ENCODE results near the gene TTC39B. TPM values are rescaled to one million over a fixed set of nuclear protein-coding genes. Genes with fewer than 3 reads are reported as not detected.

Gene TTC39B
- total RNA-seq, 1 experiment from 2014 or later: 7.4 TPM

- TF ChIP-seq REST (IDR thresholded peaks at IDR 0.05; ENCODE audit: low read depth) (no peak), SIN3A (IDR thresholded peaks at IDR 0.05; ENCODE audit: low read depth) (no peak), FOSL1 (IDR thresholded peaks at IDR 0.05; ENCODE audit: low read depth) (no peak), ELF1 (IDR thresholded peaks at IDR 0.05; ENCODE audit: borderline replicate concordance, low read depth) (no peak)
- H3K9me2 ChIP-seq (ENCODE audit: insufficient read depth): no peaks in the 10 kb centered on the region
- no peak for ATAC-seq
- ChIA-PET CTCF (no interaction called here), POLR2A (no interaction called here), RAD21 (ENCODE audit: low non-redundant PET in 1 of 2, low total read pairs in 2 of 2, uncharacterized antibody in 2 of 2, unreplicated experiment in 2 of 2) (interaction anchor here in 1 of 2 experiments (0.6 kb wide), 1 partner anchor 47 kb away, joined by 3 read pairs; no protein-coding TSS in a partner anchor)
- H4K20me1 ChIP-seq (ENCODE audit: insufficient read depth): no peaks in the 10 kb centered on the region
- BruUV-seq (replicated peaks): no TSS peak
- H3K4me2 ChIP-seq (ENCODE audit: low read length): no peak overlapping the region
- H3K4me3 ChIP-seq (replicated peaks in 1 of 2; ENCODE audit: low read depth in 1 of 2, low read length in 2 of 2): no peak overlapping the region
- intact Hi-C loops (cut with micrococcal nuclease): no loop called here
- no peaks in the 10 kb centered on the region for H3K27me3 ChIP-seq (ENCODE audit: insufficient read depth, low read length)
- DNase-seq (ENCODE audit: low read depth, low spot score): no peak
- no peaks in the 10 kb centered on the region for H3K36me3 ChIP-seq (ENCODE audit: control insufficient read depth in 1 of 2, insufficient read depth in 2 of 2, low read length in 2 of 2)
- no peak overlapping the region for H2AFZ ChIP-seq (ENCODE audit: low read depth, low read length, poor library complexity, severe bottlenecking)
- no peaks in the 10 kb centered on the region for H3K79me2 ChIP-seq (ENCODE audit: insufficient read depth, low read length)
- no peak overlapping the region for H3K9ac ChIP-seq (ENCODE audit: low read length)
- H3K27ac ChIP-seq (ENCODE audit: low read depth, low read length): no peak overlapping the region
- peaks cover 5 to 17% of the 10 kb centered on the region in 2 experiments; a peak in 3 of 4 replicates for H3K4me1 ChIP-seq (ENCODE audit: control insufficient read depth in 1 of 2, insufficient read depth in 2 of 2, low read length in 2 of 2)
- no peaks in the 10 kb centered on the region for H3K9me3 ChIP-seq (ENCODE audit: control insufficient read depth in 1 of 2, insufficient read depth in 1 of 2, low read depth in 1 of 2, low read length in 2 of 2)
Observed at GRCh38 chr9:15310107-15310850, 3.3 kb upstream of the TTC39B start.

- no TSS peak for BruUV-seq (replicated peaks)
- Histone ChIP-seq H4K20me1 (ENCODE audit: insufficient read depth) (no peaks in the 10 kb centered on the region), H3K27ac (ENCODE audit: low read depth, low read length) (no peak overlapping the region), H3K4me3 (replicated peaks in 1 of 2; ENCODE audit: low read depth in 1 of 2, low read length in 2 of 2) (no peak overlapping the region), H3K4me1 (ENCODE audit: control insufficient read depth in 1 of 2, insufficient read depth in 2 of 2, low read length in 2 of 2) (peaks cover 5 to 17% of the 10 kb centered on the region in 2 experiments; a peak in 3 of 4 replicates), H3K27me3 (ENCODE audit: insufficient read depth, low read length) (no peaks in the 10 kb centered on the region), H3K9me2 (ENCODE audit: insufficient read depth) (no peaks in the 10 kb centered on the region), H3K79me2 (ENCODE audit: insufficient read depth, low read length) (no peaks in the 10 kb centered on the region), H3K4me2 (ENCODE audit: low read length) (no peak overlapping the region), H3K36me3 (ENCODE audit: control insufficient read depth in 1 of 2, insufficient read depth in 2 of 2, low read length in 2 of 2) (no peaks in the 10 kb centered on the region), H3K9ac (ENCODE audit: low read length) (no peak overlapping the region), H3K9me3 (ENCODE audit: control insufficient read depth in 1 of 2, insufficient read depth in 1 of 2, low read depth in 1 of 2, low read length in 2 of 2) (no peaks in the 10 kb centered on the region), H2AFZ (ENCODE audit: low read depth, low read length, poor library complexity, severe bottlenecking) (peak overlapping the region; percentile 93)
- intact Hi-C loops (cut with micrococcal nuclease): no loop called here
- TF ChIP-seq EZH2phosphoT487 (IDR thresholded peaks at IDR 0.05; ENCODE audit: borderline replicate concordance): no peak
- ChIA-PET RAD21 (ENCODE audit: low non-redundant PET in 1 of 2, low total read pairs in 2 of 2, uncharacterized antibody in 2 of 2, unreplicated experiment in 2 of 2) (no interaction called here), CTCF (interaction anchor here (1.2 kb wide), 1 partner anchor 107 kb away, joined by 4 read pairs; no protein-coding TSS in a partner anchor), POLR2A (no interaction called here)
- DNase-seq (ENCODE audit: low read depth, low spot score) (no peak), ATAC-seq (no peak)
Observed at GRCh38 chr9:15308511-15308910, 1.5 kb upstream of the TTC39B start.
